C1 segment of cervical spinal cord (tissue), 14 donors: ENCODE results near the gene TNS3.
A peak's percentile ranks its signal among the peaks of the same experiment; 100 is the strongest.
"Not testable (repeated sequence)": the region's sequence is repeated elsewhere in the genome, so short reads cannot be mapped to it uniquely, and the experiment has no call there.

ENCODE experiments used
- DNase-seq, 14 donors: peaks; one replicate each; lab custom pipeline; 2025; lab: John Stamatoyannopoulos, UW

The TNS3 gene

DNA sequence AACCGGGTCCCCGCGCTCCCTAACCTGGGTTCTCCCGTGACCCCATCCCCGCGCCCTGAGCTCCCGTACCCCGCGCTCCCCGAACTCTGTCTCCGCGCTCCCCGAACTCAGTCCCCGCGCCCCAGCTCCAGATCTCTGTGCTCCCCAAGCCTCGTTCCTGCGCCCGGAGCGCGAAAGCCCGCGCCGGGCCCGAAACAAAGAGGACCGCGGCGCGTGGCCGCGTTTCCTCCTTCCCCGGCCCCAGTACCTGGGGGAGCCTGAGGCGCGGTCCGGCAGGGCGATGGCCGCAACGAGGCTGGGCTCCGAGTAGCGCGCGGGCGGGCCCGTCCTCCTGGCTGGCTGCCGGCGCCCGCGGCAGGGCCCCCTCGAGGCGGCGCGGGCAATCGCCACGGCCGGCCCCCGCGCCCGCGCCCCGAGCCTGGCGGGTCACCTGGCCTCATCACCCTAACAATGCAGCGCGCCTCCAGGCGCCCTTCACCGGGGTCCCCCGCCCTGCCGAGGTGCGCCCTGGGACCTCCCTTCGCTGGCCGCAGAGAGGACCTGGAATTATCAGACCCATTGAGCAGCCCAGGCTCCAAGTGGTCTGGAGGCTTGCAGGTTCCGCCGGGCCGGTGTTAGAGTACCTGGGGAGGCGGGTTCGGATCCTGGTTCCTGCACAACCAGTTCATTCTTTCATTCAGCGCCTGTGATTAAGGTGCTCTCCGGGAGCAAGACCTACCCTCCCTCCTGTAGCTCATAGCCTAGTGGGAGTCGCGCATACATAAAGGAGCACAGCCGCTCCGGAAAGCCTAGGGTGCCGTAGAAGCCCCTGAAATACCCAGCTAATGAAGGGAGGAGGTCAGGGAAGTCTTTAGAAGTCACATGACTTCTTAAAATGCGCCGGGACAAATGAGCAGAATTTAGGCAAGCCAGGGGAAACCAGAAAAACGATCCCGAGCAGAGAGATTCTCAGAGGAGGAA lies at the start of gene TNS3:
TNS3 (minus strand) TSS at position 308 of the 960 bp plus-strand sequence. CDS start 142,475 bp downstream, outside the sequence.
- peak in 1 of 14 donors; percentile 31 for DNase-seq

- no peak for DNase-seq
Observed at GRCh38 chr7:47631711-47632110, 49.8 kb upstream of the TNS3 start.

GRCh38 chr7:47627580-47628283 lies 45.8 kb upstream of the TNS3 start:
- no peak for DNase-seq

DNA sequence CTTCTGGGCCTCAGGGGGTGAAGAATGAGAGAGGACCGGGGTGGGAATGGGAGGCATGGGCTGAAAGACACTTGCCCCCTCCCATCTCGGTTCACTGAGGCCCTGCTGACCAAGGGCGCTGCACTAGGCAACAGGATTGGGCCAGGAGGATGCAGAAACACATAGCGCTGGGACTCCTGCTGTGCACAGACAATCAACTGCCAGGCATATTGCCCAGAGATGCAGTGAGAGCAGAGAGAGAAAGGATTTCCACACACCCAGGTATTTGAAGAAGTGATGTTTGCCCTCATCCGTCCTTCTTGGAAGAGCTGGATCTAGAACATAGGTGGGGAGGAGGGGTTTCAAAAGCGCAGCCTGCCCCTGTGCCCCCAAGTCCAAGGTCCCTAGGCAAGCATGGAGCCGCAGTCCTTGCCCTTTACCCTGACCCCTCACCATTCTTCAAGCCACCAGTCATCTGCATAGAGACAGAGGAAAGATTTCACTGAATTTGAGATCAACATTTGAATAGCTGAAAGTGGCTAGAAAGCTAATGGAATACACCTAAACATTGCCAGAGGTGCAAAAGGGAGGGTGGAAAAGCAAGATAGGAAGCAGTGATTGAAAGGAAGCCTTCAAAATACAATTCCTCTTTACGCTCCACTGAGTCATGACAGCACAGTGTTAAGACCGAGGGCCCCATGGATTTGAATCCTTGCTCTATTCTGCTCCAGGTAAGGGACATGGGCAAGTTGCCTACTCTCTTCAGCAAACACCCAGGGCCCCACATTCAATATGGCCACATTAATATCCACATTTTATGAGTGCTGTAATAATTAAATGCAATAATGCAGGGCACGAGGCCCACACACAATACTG lies 44.2 kb upstream of the TNS3 start:
- peak in 1 of 14 donors; percentile 51 for DNase-seq

GRCh38 chr7:47624689-47625088 lies 42.8 kb upstream of the TNS3 start:
- no peak for DNase-seq

DNA sequence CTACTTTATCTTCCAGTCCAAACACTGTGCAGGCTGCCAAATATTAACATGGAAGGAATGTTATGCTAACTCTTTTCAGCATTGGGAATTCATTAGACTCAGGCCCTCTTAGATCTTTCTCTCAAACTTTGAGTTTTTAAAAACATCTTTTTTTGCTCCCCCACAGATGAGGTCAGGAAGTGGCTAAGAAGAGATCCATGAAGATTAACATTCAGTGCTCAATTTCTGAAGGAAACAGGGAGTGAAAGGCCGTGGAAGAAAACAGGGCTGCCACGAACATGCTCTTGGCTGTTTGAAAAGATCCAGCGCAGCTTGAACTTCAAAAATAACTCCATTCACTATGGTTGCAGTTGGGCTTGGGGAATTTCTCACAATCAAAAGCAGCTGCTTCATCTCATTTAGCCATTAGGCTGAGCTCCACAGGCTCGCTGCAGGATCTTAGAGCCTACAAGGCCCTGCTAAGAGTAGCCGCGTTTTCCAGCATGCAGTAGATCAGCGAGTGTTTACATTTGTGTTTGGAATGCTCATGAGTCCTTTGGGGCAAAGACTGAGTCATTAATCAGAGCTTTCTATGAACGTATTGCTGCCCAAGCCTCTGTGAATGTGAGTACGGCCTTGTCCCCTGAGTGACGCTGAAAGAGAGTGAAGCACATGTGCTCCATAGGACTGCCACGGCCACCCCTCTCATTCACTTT lies 41.2 kb upstream of the TNS3 start:
- no peak for DNase-seq

- DNase-seq = no peak
Observed at GRCh38 chr7:47622586-47622945, 40.7 kb upstream of the TNS3 start.

- DNase-seq = no peak
Observed at GRCh38 chr7:47621979-47622561, 40.2 kb upstream of the TNS3 start.

DNA sequence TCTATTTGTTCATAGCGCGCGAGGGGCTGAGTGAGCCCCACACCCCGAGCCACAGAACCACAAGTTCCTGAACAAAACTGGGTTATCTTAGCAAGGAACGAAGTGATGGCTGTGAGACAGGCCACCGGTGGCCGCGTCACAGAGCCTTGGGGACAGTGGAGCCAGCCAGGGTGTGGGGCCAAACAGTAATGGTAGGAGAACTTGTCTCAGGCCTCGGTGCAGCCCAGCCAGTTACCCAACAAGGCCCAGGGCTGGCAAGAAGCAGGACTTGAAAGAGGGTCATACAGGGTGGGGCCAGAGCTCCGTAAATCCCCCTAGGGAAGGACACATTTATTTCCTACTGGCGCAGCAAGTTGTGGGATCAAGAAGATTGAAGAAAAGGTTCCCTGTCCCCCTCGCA lies 39.4 kb upstream of the TNS3 start:
- DNase-seq = no peak

DNA sequence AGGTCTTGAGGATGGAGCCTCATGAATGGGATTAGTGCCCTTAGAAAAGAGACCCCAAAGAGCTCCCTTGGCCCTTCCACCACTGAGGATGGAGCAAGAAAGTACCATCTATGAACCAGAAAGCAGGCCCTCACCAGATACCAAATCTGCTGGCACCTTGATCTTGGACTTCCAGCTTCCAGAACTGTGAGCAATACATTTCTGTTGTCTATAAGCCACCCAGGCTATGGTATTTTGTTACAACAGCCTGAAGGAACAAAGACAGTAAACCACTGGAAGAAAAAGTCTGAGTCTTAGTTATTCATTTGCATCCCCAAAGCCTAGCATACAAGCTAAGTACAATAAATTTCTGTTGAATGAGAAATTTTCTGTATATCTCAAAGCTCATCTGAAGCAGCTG lies 37.9 kb upstream of the TNS3 start:
- no peak for DNase-seq

DNA sequence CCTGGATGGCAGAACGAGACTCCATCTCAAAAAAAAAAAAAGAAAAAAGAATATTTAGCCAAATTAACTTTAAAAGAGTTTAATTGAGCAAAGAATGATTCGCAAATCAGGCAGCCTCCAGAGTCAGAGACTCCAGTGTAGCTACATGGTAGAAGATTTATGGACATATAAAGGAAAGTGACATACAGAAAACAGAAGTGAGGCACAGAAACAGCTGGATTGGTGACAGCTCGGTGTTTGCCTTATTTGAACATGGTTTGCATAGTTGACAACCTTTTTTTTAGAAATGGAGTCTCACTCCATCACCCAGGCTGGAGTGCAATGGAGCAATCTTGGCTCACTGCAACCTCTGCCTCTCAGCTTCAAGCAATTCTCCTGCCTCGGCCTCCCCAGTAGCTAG lies 35.2 kb upstream of the TNS3 start:
- DNase-seq = no peak

DNA sequence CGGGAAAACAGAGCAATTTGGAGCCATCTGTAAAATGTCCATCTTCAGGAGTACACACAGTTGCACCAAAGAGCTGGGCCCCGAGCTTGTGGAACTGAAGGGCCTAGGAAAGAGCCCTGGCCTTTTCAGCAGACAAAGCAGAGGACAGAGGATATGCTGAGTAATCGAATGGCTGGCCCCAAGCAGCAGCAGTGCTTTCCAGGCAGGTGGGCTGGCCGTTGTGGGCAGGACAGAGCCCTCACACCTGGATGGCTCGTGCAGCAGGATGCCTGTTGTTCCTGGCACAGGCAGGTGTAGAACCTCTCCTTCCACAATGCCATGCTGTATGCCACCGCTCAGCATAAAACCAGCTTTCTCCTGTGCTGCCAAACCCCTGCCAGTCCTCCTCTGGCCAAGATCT lies 32.5 kb upstream of the TNS3 start:
- DNase-seq = no peak

DNA sequence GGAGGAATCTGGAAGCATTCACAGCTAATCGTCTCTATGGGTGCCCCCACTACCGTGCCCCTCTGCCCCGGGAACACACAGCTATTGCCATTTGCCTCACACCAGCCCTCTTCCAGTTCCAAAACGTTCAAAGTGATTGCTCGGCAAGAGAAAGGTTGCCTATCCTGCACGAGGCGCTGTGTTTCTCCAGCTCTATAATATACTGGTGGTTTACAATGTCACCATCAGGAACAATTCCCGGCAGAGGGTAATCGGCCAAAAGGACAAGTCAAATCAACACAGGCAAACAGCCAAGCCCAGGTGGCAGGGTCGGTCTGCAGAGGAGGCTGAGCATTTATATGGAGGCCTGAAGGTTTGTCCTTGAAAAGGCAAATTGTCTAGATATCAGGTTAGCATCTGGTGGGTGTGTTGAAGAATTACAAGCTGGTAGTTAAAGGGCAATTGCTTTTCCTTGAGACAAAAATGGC lies 29.2 kb upstream of the TNS3 start:
- DNase-seq = no peak

GRCh38 chr7:47610506-47611044 lies 28.7 kb upstream of the TNS3 start:
- no peak for DNase-seq

DNA sequence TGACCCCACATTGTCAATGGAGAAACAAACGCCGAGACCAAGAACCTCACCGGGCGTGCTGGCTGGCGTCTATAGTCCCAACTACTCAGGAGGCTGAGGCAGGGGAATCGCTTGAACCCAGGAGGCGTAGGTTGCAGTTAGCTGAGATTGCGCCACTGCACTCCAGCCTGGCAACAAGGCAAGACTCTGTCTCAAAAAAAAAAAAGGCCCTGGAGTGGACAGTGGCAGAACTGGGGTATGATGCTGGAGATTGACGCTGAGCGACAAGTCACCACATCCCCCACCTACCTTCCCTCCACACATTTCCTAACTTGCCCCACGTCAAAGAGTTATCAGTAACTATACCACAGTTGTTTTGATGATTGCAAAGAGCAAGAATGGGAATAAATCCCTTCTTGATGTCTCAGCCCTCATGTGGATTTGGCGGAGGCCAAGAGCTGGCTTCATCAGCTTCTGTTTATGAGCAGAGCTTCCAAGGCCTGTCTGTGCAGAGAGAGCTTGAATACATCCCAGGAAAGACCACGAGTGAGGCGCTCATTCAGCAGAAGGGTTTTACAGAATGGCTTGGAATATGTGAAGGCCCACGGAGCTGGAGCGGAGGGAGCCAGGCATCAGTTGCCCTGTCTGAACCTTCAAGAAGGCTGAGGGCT lies 28.0 kb upstream of the TNS3 start:
- no peak for DNase-seq

DNA sequence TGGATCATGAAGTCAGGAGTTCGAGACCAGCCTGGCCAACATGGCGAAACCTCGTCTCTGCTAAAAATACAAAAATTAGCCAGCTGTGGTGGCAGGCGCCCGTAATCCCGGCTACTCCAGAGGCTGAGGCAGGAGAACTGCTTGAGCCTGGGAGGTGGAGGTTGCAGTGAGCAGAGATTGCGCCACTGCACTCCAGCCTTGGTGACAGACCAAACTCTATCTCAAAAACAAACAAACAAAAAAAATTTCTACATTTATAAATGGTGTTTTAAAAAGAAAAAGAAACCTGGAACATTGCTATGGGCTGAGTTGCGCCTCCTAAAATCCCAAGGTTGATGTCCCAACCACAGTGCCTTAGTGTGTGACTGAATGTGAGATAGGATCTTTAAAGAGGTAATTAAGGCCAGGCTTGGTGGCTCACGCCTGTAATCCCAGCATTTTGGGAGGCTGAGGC lies 24.7 kb upstream of the TNS3 start:
- not testable (repeated sequence) for DNase-seq

GRCh38 chr7:47605816-47606575 lies 24.1 kb upstream of the TNS3 start:
- DNase-seq = no peak

- no peak for DNase-seq
Observed at GRCh38 chr7:47604496-47604890, 22.6 kb upstream of the TNS3 start.
